Fibroblast of pulmonary artery (primary cell): ENCODE data around the gene PPP1R2.
"Not testable (repeated sequence)": the region's sequence is repeated elsewhere in the genome, so short reads cannot be mapped to it uniquely, and the experiment has no call there.

Source experiments
- DNase-seq: peaks from one replicate; pipeline ENCODE4 v3.0.0-alpha.2; 2010; ENCODE audit warnings: low read depth
- H3K4me3 ChIP-seq: replicated peaks from 2 replicates; pipeline ENCODE4 v1.5.1; 2011; ENCODE audit warnings: low read depth, mild to moderate bottlenecking, control low read depth, low read length, moderate library complexity
- TF ChIP-seq, protein P1 (sequence below): IDR thresholded peaks from 2 replicates; pipeline ENCODE4 v1.5.1; 2011; ENCODE audit warnings: mild to moderate bottlenecking, control low read depth, low read length, inconsistent platforms; ENCODE audit errors: missing control alignments

Gene PPP1R2

DNA sequence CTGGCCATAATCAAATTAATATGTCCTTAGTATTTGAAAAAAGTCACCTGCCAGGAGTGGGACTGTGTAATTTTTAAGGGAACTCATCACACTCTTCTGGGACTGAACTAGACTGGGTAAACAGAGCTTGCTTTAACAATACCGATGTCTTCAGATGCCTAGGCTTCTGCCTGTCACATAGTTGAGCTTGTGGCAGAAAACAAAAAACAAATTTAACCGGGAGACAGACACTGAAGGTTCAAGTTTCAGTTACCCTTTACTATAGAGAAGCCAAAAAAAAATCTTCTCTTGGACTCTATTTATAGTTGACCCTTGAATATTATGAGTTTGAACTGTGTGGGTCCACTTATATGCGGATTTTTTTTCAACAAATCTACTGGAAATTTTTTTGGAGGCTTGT lies 10.8 kb downstream of the PPP1R2 start:
- TF ChIP-seq, protein P1, sequence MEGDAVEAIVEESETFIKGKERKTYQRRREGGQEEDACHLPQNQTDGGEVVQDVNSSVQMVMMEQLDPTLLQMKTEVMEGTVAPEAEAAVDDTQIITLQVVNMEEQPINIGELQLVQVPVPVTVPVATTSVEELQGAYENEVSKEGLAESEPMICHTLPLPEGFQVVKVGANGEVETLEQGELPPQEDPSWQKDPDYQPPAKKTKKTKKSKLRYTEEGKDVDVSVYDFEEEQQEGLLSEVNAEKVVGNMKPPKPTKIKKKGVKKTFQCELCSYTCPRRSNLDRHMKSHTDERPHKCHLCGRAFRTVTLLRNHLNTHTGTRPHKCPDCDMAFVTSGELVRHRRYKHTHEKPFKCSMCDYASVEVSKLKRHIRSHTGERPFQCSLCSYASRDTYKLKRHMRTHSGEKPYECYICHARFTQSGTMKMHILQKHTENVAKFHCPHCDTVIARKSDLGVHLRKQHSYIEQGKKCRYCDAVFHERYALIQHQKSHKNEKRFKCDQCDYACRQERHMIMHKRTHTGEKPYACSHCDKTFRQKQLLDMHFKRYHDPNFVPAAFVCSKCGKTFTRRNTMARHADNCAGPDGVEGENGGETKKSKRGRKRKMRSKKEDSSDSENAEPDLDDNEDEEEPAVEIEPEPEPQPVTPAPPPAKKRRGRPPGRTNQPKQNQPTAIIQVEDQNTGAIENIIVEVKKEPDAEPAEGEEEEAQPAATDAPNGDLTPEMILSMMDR: no peak
- DNase-seq: no peak
- no peak overlapping the region for H3K4me3 ChIP-seq

DNA sequence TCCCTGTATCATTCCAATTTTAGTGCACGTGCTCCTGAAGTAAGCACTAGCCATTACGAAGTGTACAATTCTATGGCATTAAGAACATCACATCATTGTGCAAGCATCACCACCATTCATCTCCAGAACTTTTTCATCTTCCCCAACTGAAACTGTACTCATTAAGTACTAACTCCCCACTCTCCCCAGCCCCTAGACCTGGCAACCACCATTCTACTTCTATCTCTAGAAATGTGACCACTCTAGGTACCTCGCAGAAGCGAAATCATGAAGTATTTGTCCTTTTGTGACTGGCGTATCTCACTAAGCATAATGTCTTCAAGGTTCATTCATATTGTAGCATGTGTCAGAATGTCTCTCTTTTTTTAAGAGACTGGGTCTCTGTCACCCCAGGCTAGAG lies 11.4 kb downstream of the PPP1R2 start:
- no peak for DNase-seq
- TF ChIP-seq, protein P1: no peak
- no peak overlapping the region for H3K4me3 ChIP-seq

DNA sequence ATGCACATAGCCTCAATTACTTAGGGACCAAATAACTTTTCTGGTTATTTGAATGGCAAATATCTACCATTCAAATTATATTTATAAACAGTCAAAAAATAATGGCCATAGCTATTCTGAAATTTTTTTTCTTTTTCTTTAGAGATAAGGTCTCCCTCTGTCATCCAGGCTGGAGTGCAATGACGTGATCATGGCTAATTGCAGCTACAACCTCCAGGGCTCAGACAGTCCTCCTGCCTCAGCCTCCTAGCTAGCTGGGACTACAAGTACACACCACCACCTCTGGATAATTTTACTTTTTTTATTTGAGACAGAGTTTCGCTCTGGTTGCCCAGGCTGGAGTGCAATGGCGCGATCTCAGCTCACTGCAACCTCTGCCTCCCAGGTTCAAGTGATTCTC lies 16.6 kb downstream of the PPP1R2 start:
- no peak for DNase-seq
- H3K4me3 ChIP-seq: no peak overlapping the region
- TF ChIP-seq, protein P1: no peak

DNA sequence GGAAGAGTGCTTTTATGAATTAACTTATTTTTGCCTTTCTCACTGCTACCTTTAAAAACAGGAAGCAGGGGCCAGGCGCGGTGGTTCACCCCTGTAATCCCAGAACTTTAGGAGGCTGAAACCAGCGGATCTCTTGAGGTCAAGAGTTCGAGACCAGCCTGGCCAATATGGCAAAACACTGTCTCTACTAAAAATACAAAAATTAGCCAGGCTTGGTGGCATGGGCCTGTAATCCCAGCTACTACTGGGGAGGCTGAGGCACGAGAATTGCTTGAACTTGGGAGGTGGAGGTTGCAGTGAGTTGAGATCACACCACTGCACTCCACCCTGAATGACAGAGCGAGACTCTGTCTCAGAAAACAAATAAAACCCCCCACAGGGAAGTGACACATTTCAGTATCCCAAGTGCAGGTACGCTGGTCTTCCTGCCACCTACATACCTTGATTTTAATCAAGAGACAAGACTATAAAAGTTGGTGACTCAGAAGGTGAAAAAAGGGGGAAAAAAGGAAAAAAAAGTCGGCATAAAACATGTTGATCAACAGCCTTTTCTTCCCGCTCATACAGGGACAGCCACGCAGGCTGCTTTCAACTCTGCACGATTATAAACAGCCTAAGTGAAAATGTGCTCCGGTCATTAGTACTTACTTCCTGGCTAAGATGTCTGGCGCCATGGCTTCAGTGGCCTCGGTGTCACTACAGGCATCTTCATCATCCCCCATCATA lies 18.8 kb downstream of the PPP1R2 start:
- DNase-seq: no peak
- TF ChIP-seq, protein P1: no peak
- no peak overlapping the region for H3K4me3 ChIP-seq

DNA sequence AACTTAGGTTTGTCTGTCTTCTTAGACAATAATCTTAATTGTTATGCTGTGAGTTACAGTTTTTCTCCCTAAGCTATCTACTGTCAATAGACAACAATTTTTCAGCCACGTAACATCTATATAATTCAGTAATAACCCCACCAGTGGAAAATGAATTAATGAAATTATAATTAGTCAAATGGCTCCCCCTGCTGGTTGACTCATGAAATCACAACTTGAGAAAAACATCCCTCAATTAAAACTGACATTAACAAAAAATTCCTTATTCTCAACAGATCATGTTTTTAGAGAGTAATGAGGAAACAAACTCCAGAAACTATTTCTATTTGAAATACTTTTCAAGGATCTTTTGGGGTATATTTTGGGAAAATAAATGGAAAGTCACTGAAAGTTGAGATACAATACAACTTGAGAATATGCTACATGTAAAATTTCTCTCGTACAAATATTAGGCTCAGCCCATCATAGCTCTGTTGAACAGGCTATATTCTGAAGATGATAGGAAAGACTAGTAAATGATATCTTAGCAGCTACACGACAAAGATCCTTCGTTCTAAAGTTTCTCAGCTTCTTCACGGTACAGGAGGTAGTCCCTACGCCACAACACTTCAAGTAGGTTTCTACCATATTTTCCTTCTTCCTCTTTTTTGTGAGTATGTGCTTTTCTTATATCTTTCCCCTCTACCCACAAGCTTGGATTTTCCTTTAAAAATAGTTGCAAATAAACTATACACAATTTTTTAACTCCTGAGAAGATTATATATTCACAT lies 20.7 kb downstream of the PPP1R2 start:
- TF ChIP-seq, protein P1: peak; percentile 46
- no peak overlapping the region for H3K4me3 ChIP-seq
- DNase-seq: peak; percentile 65

DNA sequence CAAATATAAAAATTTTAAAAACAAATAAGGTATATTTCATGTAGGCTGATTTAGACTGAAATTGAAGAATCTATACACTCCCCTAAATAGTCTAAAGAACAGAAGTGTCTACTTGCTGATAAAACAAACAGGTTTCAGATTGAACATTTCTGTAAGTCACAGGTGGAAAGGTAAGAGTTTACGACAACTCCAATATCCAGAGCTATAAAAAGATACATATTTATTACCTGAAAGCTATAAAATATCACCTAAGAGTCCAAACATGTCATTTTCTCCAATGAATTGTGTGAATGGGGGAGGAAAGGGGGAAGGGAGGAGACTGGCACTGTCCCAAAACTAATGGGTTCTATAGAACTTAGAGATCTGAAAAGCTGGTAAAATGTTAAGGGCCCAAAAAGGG lies 26.1 kb downstream of the PPP1R2 start:
- H3K4me3 ChIP-seq: no peak overlapping the region
- no peak for DNase-seq
- TF ChIP-seq, protein P1: no peak

DNA sequence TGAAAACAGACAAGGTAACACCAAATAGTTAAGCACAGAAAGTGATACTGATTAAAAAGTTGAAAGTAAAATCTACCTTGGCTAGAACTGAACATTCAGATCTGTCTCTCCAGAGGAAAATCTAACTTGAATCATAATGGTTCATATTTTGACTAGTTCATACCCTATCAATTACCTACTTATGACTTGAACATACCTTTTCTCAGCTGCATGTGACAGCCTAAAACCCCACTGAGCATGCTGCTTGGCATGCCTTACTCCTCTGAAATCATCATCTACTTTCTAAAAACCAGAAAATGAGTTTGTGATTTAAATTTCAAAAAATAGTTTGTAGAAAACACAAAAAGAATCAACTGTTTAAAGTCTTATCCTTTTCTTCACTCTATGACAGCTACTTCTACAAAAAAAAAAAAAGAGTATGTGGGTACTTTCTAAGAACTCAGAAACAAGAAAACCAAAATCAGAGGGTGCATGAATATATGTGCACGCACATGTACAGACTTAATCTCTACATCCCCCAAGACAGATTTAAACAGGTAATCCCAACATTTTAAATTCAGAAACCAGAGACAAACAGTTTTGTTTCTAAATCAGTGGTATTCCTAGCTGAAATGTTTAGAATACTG lies 28.4 kb downstream of the PPP1R2 start:
- H3K4me3 ChIP-seq, DNase-seq: not testable (repeated sequence)
